NCI-H2196 (cell line): ENCODE results near the gene TUG1.

Source experiments
- DNase-seq: peaks from one replicate; lab custom pipeline; 2025; ENCODE audit not compliant: unreplicated experiment; lab: John Stamatoyannopoulos, UW

TUG1 gene

GRCh38 chr22:30998329-30998728, 29.3 kb downstream of the TUG1 start:
- no peak for DNase-seq

GRCh38 chr22:31001124-31001770, 32.2 kb downstream of the TUG1 start:
- DNase-seq = no peak

GRCh38 chr22:31005535-31005934, 36.5 kb downstream of the TUG1 start:
- no peak for DNase-seq

GRCh38 chr22:31019191-31019930, 50.3 kb downstream of the TUG1 start:
- DNase-seq = no peak

- no peak for DNase-seq
Measured at GRCh38 chr22:31020334-31020733, 51.3 kb downstream of the TUG1 start.

GRCh38 chr22:31022516-31022915, 53.5 kb downstream of the TUG1 start:
- DNase-seq = no peak
